NOMO-1 treated with DMSO at 0.1 percent for 48 hours (cell line): ENCODE data around the gene IER2.

Source experiments
- DNase-seq: peaks from one replicate; lab custom pipeline; 2025; ENCODE audit not compliant: unreplicated experiment; lab: John Stamatoyannopoulos, UW

IER2 gene

GRCh38 chr19:13138171-13138915 lies 11.9 kb upstream of the IER2 start:
- DNase-seq, result no peak

GRCh38 chr19:13138916-13139198 lies 11.4 kb upstream of the IER2 start:
- peak; percentile 25 for DNase-seq

GRCh38 chr19:13139633-13140311 lies 10.4 kb upstream of the IER2 start:
- DNase-seq, result no peak

GRCh38 chr19:13146763-13147563 lies 3.2 kb upstream of the IER2 start:
- DNase-seq, result peak; percentile 43

GRCh38 chr19:13149173-13149627 lies 1.0 kb upstream of the IER2 start:
- DNase-seq, result peak; percentile 29

- DNase-seq, result peak; percentile 47
Observed at GRCh38 chr19:13149628-13150186, 504 bp upstream of the IER2 start.

- peak; percentile 27 for DNase-seq
Observed at GRCh38 chr19:13150931-13151604, 857 bp downstream of the IER2 start.

GRCh38 chr19:13151605-13152355 lies 1.6 kb downstream of the IER2 start:
- peak; percentile 96 for DNase-seq

- no peak for DNase-seq
Observed at GRCh38 chr19:13152356-13152973, 2.3 kb downstream of the IER2 start.

- peak; percentile 81 for DNase-seq
Observed at GRCh38 chr19:13152974-13153568, 2.9 kb downstream of the IER2 start.

GRCh38 chr19:13153569-13154240 lies 3.5 kb downstream of the IER2 start:
- DNase-seq, result peak; percentile 58

GRCh38 chr19:13154241-13154778 lies 4.1 kb downstream of the IER2 start:
- peak; percentile 53 for DNase-seq

GRCh38 chr19:13154911-13155471 lies 4.8 kb downstream of the IER2 start:
- DNase-seq, result peak; percentile 41

GRCh38 chr19:13155472-13156359 lies 5.5 kb downstream of the IER2 start:
- DNase-seq, result no peak

GRCh38 chr19:13159713-13160112 lies 9.5 kb downstream of the IER2 start:
- no peak for DNase-seq

GRCh38 chr19:13160557-13160956 lies 10.3 kb downstream of the IER2 start:
- no peak for DNase-seq
